HG03135 (cell line): ENCODE data around the gene AGAP6.
"Not testable (repeated sequence)": the region's sequence is repeated elsewhere in the genome, so short reads cannot be mapped to it uniquely, and the experiment has no call there.

Source experiments
- ATAC-seq: cut with Tn5 transposase; IDR thresholded peaks from one replicate; pipeline ENCODE4 v1.9.1; 2021; ENCODE audit warnings: mild to moderate bottlenecking, moderate library complexity; ENCODE audit not compliant: unreplicated experiment

The AGAP6 gene

DNA sequence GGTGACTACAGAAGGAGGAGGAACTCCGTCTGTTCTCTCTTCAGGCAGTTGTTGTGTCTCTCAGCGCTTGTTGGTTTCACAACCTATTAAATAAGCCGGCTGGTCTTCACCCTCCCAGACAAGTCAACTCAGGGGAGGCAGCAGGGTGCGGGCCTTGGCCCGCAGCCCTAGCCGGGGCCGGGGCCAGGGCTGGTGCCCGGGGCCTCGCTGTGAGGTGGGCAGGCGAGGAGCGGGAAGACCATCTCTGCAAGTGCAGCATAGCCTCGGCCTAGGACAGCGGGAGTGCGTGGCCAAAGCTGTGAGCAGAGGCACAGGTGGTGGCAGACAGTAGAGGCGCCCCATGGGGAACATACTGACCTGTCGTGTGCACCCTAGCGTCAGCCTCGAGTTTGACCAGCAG is at the start of gene AGAP6:
Gene AGAP6 (plus strand): TSS at position 31 of the 400 bp plus-strand sequence. CDS start 310 bp downstream, at position 341.
- ATAC-seq = not testable (repeated sequence)

DNA sequence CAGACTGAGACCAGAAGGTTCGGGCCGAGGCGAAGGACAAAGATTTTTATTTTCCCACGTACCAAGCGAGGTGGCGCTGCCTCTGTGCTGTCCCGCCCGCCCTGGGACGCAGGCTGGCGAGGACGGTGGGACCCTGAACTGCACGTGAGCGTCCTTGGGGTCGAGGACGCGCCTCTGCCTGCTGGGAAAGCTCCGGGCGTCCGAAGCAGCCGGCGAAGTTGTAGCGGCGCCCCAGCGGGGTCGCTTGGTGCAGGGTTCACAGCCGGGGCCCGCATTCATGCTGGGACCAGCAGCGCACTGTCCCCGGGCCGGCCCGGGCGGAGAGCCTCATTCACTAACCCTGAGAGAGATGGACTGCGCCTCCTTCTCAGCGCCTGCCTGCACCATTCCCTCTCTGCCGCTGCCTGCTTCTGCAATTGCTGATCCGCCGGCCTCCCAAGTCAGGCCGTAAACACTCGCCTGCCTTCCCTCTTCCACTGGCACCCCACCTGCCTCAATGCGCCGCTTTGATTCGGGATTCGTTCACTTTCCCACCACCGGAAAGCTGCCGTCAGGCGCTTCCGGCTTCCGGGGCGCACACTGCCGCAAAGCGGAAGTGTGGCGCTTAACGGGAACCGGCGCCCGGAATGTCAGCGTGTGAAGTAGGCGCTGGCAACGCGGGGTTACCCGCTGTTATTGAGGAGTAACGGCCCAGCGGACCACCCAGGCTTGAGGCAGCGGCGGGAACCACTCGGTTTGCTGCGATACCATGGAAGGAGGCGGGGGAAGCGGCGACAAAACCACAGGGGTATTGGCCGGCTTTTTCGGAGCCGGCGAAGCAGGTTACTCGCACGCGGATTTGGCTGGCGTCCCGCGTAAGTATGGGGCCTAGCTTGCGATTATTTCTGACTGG is 46.5 kb upstream of the AGAP6 start, which contains the start of the genes PARG and TIMM23B:
Gene PARG (minus strand): TSS at position 581 of the 892 bp plus-strand sequence. CDS start 302 bp downstream, at position 279.
Gene TIMM23B (plus strand): TSS at position 607 of the 892 bp plus-strand sequence. CDS start 142 bp downstream, at position 749.
- ATAC-seq = peak; percentile 67

DNA sequence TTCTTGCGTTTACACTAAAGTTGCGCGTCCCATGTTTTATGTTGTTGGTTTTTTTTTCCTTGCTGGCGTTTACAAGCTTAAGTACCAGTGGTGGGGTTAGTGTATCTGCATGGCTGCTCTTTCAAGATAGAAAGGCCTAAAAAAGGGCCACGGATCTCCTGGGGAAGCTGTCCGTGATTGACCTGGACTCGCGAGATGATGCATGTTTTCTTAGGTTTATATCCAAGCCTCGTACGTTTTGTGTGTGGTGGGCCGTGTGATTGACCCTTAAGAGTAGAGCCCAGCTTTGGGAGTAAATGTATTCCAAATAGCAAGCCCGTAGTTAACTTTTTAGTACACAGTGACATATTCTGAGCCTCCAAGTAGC is 45.9 kb upstream of the AGAP6 start:
- peak; percentile 14 for ATAC-seq

DNA sequence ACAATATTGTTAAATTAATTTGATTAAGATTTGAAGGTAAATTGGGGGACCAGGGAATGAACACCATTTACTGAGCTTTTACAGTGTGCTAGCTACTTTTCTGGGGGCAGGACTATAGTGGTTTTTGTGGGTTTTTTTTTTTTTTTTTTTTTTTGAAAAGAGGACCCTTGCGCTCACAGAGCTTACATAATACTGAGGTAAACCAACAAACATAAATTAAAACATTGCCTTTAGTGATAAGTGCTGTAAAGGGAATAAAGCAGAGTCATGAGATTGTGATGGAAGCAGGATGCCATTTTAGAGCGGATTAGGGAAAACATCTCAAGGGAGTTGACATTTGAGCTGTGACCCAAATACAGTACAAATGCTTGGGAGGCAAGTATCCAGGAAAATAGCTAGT is 44.6 kb upstream of the AGAP6 start:
- ATAC-seq = not testable (repeated sequence)

DNA sequence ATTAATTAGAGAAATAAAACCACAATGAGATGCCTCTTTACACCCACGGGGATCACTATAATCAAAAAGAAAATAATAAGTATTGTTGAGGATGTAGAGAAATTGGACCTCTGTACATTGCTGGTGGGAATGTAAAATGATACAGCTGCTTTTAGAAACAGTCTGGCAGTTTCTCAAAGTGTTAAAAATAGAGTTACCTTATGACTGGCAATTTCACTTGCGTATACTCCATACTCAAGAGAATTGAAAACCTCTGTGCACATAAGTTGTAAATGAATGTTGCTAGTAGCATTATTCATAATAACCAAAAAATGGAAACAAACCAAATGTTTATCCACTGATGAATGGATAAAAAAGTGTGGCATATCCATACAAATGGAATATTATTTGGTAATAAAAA is 40.1 kb upstream of the AGAP6 start:
- ATAC-seq = peak; percentile 59

DNA sequence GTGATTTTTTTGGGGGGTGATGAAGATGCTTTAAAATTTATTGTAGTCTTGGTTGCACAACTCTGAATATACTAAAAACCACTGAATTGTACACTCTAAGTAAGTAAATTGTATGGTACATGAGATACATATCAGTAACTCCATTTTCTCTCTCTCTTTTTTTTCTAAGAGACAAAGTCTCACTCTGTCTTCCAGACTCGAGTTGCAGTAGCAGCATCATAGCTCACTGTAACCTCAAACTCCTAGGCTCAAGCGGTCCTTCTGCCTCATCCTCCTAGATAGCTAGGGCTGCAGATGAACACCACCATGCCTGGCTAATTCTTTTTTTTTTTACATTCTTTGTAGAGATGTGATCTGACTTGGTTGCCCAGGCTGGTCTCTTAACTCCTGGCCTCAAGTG is 39.5 kb upstream of the AGAP6 start:
- ATAC-seq = not testable (repeated sequence)

DNA sequence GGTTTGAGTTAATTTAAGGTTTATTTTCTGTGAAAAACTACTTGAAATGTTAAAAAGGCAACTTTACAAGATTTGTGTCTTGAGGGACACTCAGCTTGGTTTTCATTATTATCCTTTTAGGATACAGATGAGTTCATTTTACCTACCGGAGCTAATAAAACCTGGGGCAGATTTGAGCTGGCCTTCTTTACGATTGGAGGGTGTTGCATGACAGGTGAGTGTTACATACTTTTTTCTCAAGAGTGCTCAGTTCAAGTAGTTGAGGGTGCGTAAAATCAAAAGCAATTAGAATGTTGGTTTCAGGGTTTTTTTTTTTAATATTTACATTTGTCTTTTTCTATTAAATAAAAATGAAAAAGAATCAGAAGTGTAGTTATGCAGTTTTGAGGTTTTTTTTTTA is 36.2 kb upstream of the AGAP6 start:
- ATAC-seq = not testable (repeated sequence)

DNA sequence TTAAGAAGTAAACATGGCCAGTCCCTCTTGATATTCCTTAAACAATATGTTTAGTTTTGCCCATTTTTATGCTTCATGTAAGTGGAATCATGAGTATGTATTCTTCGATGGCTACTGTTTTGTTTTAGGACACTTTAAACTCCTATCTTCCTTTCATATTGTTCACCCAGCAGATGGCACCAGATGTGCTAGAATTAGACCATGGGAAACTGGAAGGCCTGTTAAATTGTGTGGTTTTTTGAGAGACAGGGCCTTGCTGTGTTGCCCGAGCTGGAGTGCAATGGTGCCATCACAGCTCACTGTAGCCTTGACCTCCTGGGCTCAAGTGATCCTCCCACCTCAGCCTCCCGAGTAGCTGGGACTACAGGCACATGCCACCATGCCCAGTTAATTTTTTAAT is 35.1 kb upstream of the AGAP6 start:
- not testable (repeated sequence) for ATAC-seq

DNA sequence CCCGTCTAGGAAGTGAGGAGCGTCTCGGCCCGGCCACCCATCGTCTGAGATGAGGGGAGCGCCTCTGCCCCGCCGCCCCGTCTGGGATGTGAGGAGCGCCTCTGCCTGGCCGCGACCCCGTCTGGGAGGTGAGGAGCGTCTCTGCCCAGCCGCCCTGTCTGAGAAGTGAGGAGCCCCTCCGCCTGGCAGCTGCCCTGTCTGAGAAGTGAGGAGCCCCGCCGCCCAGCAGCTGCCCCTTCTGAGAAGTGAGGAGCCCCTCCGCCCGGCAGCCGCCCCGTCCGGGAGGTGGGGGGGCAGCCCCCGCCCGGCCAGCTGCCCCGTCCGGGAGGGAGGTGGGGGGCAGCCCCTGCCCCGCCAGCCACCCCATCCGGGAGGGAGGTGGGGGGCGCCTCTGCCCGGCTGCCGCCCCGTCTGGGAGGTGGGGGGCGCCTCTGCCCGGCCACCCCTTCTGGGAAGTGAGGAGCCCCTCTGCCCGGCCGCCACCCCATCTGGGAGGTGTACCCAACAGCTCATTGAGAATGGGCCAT is 17.8 kb upstream of the AGAP6 start:
- ATAC-seq = not testable (repeated sequence)

DNA sequence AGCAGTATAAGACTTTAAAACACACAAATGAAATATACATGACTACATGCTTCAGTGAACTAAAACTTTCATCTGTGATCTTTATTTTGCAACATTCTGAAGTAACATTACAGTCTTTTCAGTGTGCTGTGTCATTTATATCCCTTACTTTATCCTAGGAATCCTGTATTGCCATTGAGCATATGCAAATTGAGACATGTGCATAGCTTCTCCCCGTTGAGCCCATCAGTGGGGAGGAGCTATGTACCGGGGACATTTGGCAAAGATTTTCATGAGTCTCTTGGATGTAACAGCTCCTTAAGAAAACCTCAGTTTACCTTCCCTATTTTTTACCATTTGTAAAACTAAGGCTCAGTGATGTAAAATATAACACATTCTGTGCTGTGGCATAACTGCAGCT is 16.7 kb upstream of the AGAP6 start:
- not testable (repeated sequence) for ATAC-seq

DNA sequence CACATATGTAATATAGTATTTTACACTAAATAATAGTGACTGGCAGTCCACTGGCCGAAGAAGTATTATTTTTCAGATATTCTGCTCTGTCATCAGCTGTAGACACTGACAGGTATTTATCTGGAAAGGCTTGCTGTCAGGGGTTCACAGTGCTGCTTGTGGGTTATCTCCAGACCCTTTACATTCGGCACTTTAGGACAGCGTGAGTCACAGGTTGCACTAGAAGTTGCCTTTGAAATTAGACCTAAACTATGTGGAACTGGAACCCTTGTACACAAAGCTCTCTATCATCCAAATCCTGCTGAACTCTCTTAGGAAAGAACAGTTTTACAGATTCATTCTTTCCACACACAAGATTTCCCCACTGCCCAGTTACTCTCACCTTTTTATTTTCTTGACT is 16.1 kb upstream of the AGAP6 start:
- ATAC-seq = not testable (repeated sequence)

DNA sequence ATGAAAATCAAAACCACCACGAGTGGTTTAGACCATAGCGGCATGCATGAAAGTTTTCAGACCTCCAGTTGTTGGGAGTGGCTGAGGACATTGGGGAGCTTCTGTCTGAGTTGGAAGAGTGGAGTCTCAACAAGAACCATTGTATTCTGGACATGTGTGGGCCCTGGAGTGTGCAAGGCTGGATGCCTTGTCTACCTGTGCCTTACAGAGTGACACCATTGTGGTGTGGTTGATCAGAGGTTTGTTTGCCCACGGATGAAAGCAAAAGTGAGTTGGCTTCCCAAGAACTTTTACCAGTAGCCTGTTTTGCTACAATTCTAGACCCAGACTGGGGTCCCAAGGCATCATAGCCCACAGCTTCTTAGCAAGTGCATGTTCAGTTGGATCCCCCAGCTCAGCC is 10.4 kb upstream of the AGAP6 start:
- ATAC-seq = not testable (repeated sequence)

DNA sequence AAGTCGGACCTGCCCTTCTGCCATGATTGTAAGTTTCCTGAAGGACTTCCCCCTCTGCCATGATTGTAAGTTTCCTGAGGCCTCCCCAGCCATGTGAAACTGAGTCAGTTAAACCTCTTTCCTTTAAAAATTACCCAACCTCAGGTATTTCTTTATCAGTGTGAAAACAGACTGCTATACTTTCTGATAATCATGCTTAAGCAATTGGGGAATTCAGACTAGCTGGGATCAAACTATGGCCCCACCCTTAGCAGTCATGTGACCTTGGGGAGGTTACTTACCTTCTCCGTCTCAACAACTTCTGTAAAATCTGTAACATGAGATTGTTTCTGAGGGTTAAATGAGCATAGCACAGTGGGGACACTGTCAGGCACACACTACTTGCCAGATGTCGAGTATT is 999 bp upstream of the AGAP6 start:
- ATAC-seq = not testable (repeated sequence)

DNA sequence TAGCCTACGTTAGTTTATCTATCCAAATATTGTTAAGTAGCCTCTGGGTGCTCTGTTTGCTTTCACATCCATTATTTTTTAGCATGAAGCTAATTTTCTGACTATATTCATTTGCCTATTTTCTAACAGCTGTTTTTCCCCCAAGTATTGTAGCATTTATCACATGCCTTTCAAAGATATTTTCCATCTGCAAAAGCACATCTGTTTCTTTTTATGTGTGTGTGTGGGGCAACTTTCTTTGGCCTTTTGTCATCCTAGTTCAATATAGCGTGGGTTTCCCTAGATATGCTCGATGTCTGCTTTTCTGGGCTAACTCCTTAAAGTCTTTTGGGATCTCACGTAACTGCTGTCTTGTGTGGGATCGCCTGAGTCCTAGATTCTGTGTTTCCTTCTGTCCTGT is 7.1 kb downstream of the AGAP6 start:
- not testable (repeated sequence) for ATAC-seq

DNA sequence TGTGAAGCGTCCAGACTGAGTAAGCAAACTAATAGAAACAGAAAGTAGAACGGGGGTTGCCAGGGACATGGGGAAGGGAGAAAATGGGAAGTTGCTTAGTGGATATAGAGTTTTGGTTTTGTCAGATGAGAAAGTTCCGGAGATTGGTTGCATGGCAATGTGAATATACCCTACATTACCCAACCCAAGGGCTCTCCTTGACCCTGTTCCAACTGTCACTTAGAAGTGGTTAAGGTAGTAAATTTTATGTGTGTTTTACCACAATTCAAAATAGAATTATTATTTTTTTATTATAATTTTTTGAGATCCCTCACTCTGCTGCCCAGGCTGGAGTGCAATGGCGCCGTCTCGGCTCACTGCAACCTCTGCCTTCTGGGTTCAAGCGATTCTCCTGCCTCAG is 25.8 kb downstream of the AGAP6 start:
- ATAC-seq = not testable (repeated sequence)

DNA sequence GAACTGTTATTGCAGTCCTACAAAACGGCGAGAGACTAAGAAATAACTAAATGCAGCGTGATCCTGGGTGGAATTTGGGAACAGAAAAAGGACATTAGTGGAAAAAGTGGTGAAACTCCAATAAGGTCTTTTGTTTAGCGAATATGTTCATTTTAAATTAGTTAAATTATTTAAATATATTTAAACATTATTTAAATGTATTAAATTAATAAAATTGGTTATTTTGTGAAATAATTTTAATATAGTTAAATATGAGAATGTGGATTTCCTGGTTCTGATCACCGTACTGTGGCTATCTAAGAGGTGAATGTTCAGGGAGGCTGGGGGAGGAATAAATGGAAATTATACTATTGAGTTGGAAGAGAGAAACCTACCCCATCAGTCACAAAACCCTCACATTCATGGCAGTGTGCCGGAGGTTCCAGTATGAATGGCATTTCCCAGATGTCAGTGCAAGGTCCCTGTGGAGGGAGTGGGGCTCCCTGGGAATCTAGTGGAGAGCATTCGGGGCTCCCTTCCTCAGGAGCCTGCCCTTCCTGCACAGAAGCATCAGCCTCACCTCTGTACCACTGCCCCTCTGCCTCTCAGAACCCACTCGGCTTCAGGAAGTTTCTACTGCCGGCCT is 27.5 kb downstream of the AGAP6 start:
- ATAC-seq = not testable (repeated sequence)

DNA sequence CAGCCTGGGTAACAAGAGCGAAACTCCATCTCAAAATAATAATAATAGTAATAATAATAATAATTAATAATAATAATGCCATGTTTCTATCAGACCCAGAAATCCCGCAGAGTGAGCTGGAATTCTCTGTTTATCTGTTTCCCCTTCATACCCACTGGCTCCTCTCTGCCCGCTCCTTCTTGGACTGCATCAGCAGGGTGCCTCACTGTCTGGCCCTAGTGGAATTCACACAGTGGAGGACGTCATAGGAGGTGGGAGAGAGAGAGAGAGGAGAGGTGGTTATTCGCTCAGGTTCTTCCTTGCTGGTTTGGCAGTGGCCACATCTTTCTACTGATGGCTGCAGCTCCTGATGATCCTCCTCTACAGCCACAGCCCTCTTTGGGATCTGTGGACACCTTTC is 28.7 kb downstream of the AGAP6 start:
- not testable (repeated sequence) for ATAC-seq

DNA sequence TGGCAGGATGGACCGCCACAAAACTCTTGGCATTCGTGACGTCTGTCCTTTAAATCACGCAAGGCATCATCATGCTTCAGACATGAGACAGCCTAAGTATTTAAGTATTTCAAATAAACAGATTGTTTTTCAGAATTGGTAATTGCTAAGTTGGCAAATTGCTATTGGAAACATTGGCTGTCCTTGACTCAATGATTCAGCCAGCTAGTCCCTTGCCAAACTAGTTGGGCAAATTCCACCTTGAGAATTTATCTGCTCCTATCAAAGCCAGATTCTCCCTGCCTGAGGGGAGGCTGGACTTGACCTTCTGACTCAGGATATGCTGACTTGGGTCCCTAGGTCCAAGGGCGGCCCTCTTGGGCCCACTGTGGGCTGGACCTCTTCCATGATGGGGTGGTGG is 29.4 kb downstream of the AGAP6 start:
- ATAC-seq = not testable (repeated sequence)

DNA sequence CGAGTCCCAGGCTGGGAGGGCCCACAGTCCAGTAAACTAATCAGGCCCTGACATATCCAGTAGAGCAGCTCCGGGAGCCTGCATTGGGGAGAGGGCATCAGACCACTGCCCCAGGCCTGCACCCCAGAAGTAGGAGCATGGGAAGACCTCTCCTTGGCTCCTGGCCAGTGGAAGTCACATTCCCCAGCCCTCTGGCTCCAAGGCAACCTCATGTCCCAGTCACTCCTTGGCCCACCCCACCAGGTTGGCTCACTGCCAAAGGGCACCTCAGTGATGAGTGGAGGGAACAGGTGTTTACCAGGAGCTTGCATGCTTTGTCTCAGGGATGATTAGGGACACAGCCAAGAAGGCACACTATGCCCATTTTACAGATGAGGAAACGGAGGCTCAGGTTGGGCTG is 31.1 kb downstream of the AGAP6 start:
- not testable (repeated sequence) for ATAC-seq

DNA sequence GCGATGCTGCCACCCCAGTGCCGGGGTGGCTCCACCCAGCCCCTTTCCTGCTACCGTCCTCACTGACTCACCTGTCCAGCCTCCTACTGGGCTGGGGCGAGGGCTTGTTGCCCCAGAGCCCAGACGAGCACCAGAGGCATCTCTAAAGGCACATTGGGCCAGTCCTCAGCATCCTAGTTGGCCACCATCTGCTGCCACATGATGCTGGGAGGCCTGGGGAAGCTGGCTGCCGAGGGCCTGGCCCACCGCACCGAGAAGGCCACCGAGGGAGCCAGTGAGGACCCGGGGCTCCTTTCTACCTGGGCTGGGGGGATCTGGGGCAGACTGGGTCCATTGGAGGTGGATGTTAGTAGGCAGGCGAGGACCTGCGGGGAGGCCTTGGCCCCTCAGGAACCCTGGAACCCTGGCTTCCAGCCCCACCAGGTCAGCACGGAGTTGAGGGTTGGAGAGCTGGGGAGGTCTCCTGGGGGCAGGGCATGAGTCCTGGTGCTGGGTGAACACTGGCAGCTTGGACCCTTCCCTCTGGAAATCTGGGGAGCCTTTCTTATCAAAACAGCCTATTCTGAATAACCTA is 32.3 kb downstream of the AGAP6 start:
- ATAC-seq = not testable (repeated sequence)

DNA sequence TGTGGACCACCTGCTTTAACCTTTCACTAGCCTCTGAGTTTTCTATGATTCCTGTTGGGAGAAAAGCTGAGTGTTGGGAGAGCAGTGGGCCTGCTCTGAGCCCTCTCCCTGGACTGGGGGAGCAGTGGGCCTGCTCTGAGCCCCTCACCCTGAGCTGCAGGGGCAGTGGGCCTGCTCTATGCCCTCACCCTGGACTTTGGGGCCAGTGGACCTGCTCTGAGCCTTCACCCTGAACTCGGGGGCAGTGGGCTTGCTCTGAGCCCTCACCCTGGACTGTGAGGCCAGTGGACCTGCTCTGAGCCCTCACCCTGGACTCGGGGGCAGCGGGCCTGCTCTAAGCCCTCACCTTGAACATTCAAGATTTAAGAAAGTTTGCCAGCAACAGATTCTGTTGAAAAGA is 33.4 kb downstream of the AGAP6 start:
- no peak for ATAC-seq
